Measurements from ENCODE around the gene CDK6. TPM values are rescaled to one million over a fixed set of nuclear protein-coding genes. Genes with fewer than 3 reads are reported as not detected.

The CDK6 gene
- total RNA-seq, 1 experiment from 2014 or later: 41.4 TPM

DNA sequence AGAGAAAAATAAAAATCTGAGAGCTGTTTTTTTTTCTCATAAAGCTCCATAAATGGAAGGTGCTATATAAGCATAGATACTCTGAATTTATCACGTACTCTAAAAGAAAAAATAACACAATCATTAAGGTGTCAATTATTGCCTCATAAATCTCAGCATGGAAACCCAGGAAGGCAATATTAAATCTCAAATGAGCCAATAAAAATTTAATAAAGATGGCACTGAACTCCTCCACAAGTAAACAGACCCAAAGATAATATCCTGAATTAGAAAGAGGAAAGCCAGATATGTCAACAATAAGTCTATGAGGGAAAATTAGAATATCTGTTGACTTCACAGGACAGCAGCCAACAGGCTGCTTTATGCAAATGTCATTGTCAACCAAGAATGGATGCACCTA is 66.5 kb downstream of the CDK6 start:
- H3K79me2 ChIP-seq (ENCODE audit: insufficient read depth, low read length): peaks cover 51% of the 10 kb centered on the region

GRCh38 chr7:92769394-92769699 is 67.0 kb downstream of the CDK6 start:
- RAD21 ChIA-PET (ENCODE audit: low non-redundant PET in 1 of 2, low total read pairs in 2 of 2, uncharacterized antibody in 2 of 2, unreplicated experiment in 2 of 2): no interaction called here
- H3K4me2 ChIP-seq (ENCODE audit: low read length): no peak overlapping the region
- peaks cover 0 to 6% of the 10 kb centered on the region in 2 experiments; a peak in 1 of 4 replicates for H3K36me3 ChIP-seq (ENCODE audit: control insufficient read depth in 1 of 2, insufficient read depth in 2 of 2, low read length in 2 of 2)
- DNase-seq (ENCODE audit: low read depth, low spot score): no peak
- H3K4me1 ChIP-seq (ENCODE audit: control insufficient read depth in 1 of 2, insufficient read depth in 2 of 2, low read length in 2 of 2): peaks cover 30 to 51% of the 10 kb centered on the region in 2 experiments
- H3K9me2 ChIP-seq (ENCODE audit: insufficient read depth): no peaks in the 10 kb centered on the region
- H3K9ac ChIP-seq (ENCODE audit: low read length): no peak overlapping the region
- no peaks in the 10 kb centered on the region for H3K9me3 ChIP-seq (ENCODE audit: control insufficient read depth in 1 of 2, insufficient read depth in 1 of 2, low read depth in 1 of 2, low read length in 2 of 2)
- no TSS peak for BruUV-seq (replicated peaks)
- peaks cover 56% of the 10 kb centered on the region for H3K79me2 ChIP-seq (ENCODE audit: insufficient read depth, low read length)
- CTCF ChIA-PET: no interaction called here
- H3K4me3 ChIP-seq (replicated peaks in 1 of 2; ENCODE audit: low read depth in 1 of 2, low read length in 2 of 2): no peak overlapping the region
- no peaks in the 10 kb centered on the region for H4K20me1 ChIP-seq (ENCODE audit: insufficient read depth)
- no peak overlapping the region for H2AFZ ChIP-seq (ENCODE audit: low read depth, low read length, poor library complexity, severe bottlenecking)
- no peak for TF ChIP-seq SP1 (IDR thresholded peaks at IDR 0.05; ENCODE audit: low read depth)
- POLR2A ChIA-PET: no interaction called here
- no peak for ATAC-seq
- no peaks in the 10 kb centered on the region for H3K27me3 ChIP-seq (ENCODE audit: insufficient read depth, low read length)
- intact Hi-C loops (cut with micrococcal nuclease): loop anchor here (5.0 kb wide), 1 partner anchor 63 kb away; no protein-coding TSS in a partner anchor
- H3K27ac ChIP-seq (ENCODE audit: low read depth, low read length): no peak overlapping the region

More for the DNA sequence above, 66.5 kb downstream of the CDK6 start:
- Histone ChIP-seq H3K36me3 (ENCODE audit: control insufficient read depth in 1 of 2, insufficient read depth in 2 of 2, low read length in 2 of 2) (peaks cover 0 to 6% of the 10 kb centered on the region in 2 experiments; a peak in 1 of 4 replicates), H3K9me2 (ENCODE audit: insufficient read depth) (no peaks in the 10 kb centered on the region), H3K27ac (ENCODE audit: low read depth, low read length) (no peak overlapping the region), H4K20me1 (ENCODE audit: insufficient read depth) (no peaks in the 10 kb centered on the region), H3K4me2 (ENCODE audit: low read length) (no peak overlapping the region), H3K4me1 (ENCODE audit: control insufficient read depth in 1 of 2, insufficient read depth in 2 of 2, low read length in 2 of 2) (peaks cover 27 to 46% of the 10 kb centered on the region in 2 experiments), H3K9ac (ENCODE audit: low read length) (no peak overlapping the region), H3K9me3 (ENCODE audit: control insufficient read depth in 1 of 2, insufficient read depth in 1 of 2, low read depth in 1 of 2, low read length in 2 of 2) (no peaks in the 10 kb centered on the region), H3K4me3 (replicated peaks in 1 of 2; ENCODE audit: low read depth in 1 of 2, low read length in 2 of 2) (no peak overlapping the region), H3K27me3 (ENCODE audit: insufficient read depth, low read length) (no peaks in the 10 kb centered on the region), H2AFZ (ENCODE audit: low read depth, low read length, poor library complexity, severe bottlenecking) (no peak overlapping the region)
- ATAC-seq: no peak
- intact Hi-C loops (cut with micrococcal nuclease): loop anchor here (5.0 kb wide), 1 partner anchor 62 kb away; no protein-coding TSS in a partner anchor
- no TSS peak for BruUV-seq (replicated peaks)
- TF ChIP-seq TCF7L2 (IDR thresholded peaks at IDR 0.05; ENCODE audit: borderline replicate concordance, extremely low read depth, insufficient read depth, insufficient read length): no peak
- no peak for TF ChIP-seq ATF3 (IDR thresholded peaks at IDR 0.05)
- no peak for TF ChIP-seq POLR2AphosphoS5 (IDR thresholded peaks at IDR 0.05; ENCODE audit: low read depth, low read length)
- no peak for TF ChIP-seq CBX3 (IDR thresholded peaks at IDR 0.05; ENCODE audit: low read depth)
- TF ChIP-seq MAX (IDR thresholded peaks at IDR 0.05): no peak
- TF ChIP-seq ZNF274 (IDR thresholded peaks at IDR 0.05; ENCODE audit: low read depth, low read length): no peak
- no peak for TF ChIP-seq RAD21 (IDR thresholded peaks at IDR 0.05; ENCODE audit: low read depth)
- no peak for TF ChIP-seq SIN3A (IDR thresholded peaks at IDR 0.05; ENCODE audit: low read depth)
- TF ChIP-seq EGR1 (IDR thresholded peaks at IDR 0.05; ENCODE audit: low read depth): no peak
- TF ChIP-seq ZFX (IDR thresholded peaks at IDR 0.05): no peak
- CTCF ChIA-PET: no interaction called here
- POLR2A ChIA-PET: no interaction called here
- RAD21 ChIA-PET (ENCODE audit: low non-redundant PET in 1 of 2, low total read pairs in 2 of 2, uncharacterized antibody in 2 of 2, unreplicated experiment in 2 of 2): no interaction called here
- no peak for DNase-seq (ENCODE audit: low read depth, low spot score)

Data from HCT116 (cell line).